Uterus (tissue), 4 donors: ENCODE data around the gene RNGTT. TPM values are rescaled to one million over a fixed set of nuclear protein-coding genes. Genes with fewer than 3 reads are reported as not detected.

ENCODE experiments used
- DNase-seq, 2 donors: peaks; one replicate each; pipeline ENCODE4 v3.0.0-alpha.2; 2019 to 2020
- H3K27ac ChIP-seq, 2 donors: fragments of 200-600 bp; sonication (generic); 1 replicate in 1 of 2; 2 replicates in 1 of 2; pipeline ENCODE4 v1.5.1; 2016 to 2018
- H3K27me3 ChIP-seq, 2 donors: fragments of 200-600 bp; sonication (generic); one replicate each; pipeline ENCODE4 v1.5.1; 2018 to 2019; ENCODE audit warnings: control low read depth in 1 of 2
- H3K36me3 ChIP-seq, 2 donors: fragments of 200-600 bp; sonication (generic); one replicate each; pipeline ENCODE4 v1.5.1; 2019; ENCODE audit warnings: control low read depth in 1 of 2
- H3K4me1 ChIP-seq, 2 donors: fragments of 200-600 bp; sonication (generic); one replicate each; pipeline ENCODE4 v1.5.1; 2018 to 2019; ENCODE audit warnings: control low read depth in 1 of 2
- H3K4me3 ChIP-seq, 2 donors: fragments of 200-600 bp; sonication (generic); 1 replicate in 1 of 2; 2 replicates in 1 of 2; pipeline ENCODE4 v1.5.1; 2018 to 2019; ENCODE audit warnings: mild to moderate bottlenecking in 1 of 2
- H3K9me3 ChIP-seq, 2 donors: fragments of 200-600 bp; sonication (generic); one replicate each; pipeline ENCODE4 v1.5.1; 2019; ENCODE audit warnings: control low read depth in 1 of 2
- CTCF ChIP-seq, 4 experiments: fragments of 200-600 bp in 2 of 4; fragments of 450-650 bp in 2 of 4; sonication (generic) in 2 of 4; IDR thresholded peaks; one replicate each; pipeline ENCODE4 v1.5.1; 2016 to 2019; ENCODE audit warnings: antibody characterized with exemption in 4 of 4, mild to moderate bottlenecking in 2 of 4, moderate library complexity in 1 of 4
- POLR2A ChIP-seq, 2 donors: fragments of 450-650 bp; IDR thresholded peaks; one replicate each; pipeline ENCODE4 v1.6.1; 2016; ENCODE audit warnings: antibody characterized with exemption in 2 of 2, mild to moderate bottlenecking in 1 of 2, moderate library complexity in 1 of 2
- intact Hi-C: fragments of 100-400 bp; cut with DNase I; formaldehyde crosslinking; loops from one replicate; pipeline ENCODE4 v1.15.1; 2023; ENCODE audit warnings: low total_unique reads
- total RNA-seq, 4 donors: library from RNA; depleted of rRNA in 3 of 4; stranded (reverse); fragments of >200 nt in 3 of 4; gene quantifications; one replicate each; pipeline versions ENCODE4 v1.1.0 to v1.2.4, GENCODE V29; 2014 to 2023
- donor health status: DM: yes; HTN: yes; CAD: no.

Gene RNGTT
- total RNA-seq, 4 donors from 2014 or later = 7.4 to 45.7 (median 16.1) TPM

GRCh38 chr6:88810701-88811100, 152.7 kb downstream of the RNGTT start:
- Histone ChIP-seq H3K9me3 (no peaks in the 10 kb centered on the region), H3K36me3 (no peaks in the 10 kb centered on the region), H3K4me1 (no peaks in the 10 kb centered on the region), H3K27me3 (no peaks in the 10 kb centered on the region), H3K4me3 (no peak overlapping the region), H3K27ac (no peak overlapping the region)
- TF ChIP-seq CTCF (IDR thresholded peaks at IDR 0.05) (no peak), POLR2A (IDR thresholded peaks at IDR 0.05) (no peak)
- DNase-seq = no peak
- intact Hi-C loops = no loop called here

GRCh38 chr6:88810089-88810488, 153.3 kb downstream of the RNGTT start:
- Histone ChIP-seq H3K27ac (no peak overlapping the region), H3K4me3 (no peak overlapping the region), H3K27me3 (no peaks in the 10 kb centered on the region), H3K4me1 (no peaks in the 10 kb centered on the region), H3K9me3 (no peaks in the 10 kb centered on the region), H3K36me3 (no peaks in the 10 kb centered on the region)
- intact Hi-C loops = no loop called here
- DNase-seq = no peak
- TF ChIP-seq CTCF (IDR thresholded peaks at IDR 0.05) (no peak), POLR2A (IDR thresholded peaks at IDR 0.05) (no peak)

- H3K36me3 ChIP-seq = no peaks in the 10 kb centered on the region
- H3K27me3 ChIP-seq = no peaks in the 10 kb centered on the region
- intact Hi-C loops = no loop called here
- no peak overlapping the region for H3K27ac ChIP-seq
- H3K4me3 ChIP-seq = no peak overlapping the region
- H3K9me3 ChIP-seq = no peaks in the 10 kb centered on the region
- no peaks in the 10 kb centered on the region for H3K4me1 ChIP-seq
- TF ChIP-seq CTCF (IDR thresholded peaks at IDR 0.05) = no peak
- TF ChIP-seq POLR2A (IDR thresholded peaks at IDR 0.05) = no peak
- no peak for DNase-seq
Measured at GRCh38 chr6:88808381-88808780, 155.0 kb downstream of the RNGTT start.

GRCh38 chr6:88807622-88808021, 155.8 kb downstream of the RNGTT start:
- no peak for DNase-seq
- intact Hi-C loops = no loop called here

GRCh38 chr6:88806728-88807127, 156.7 kb downstream of the RNGTT start:
- H3K4me3 ChIP-seq = no peak overlapping the region
- no peaks in the 10 kb centered on the region for H3K9me3 ChIP-seq
- intact Hi-C loops = no loop called here
- DNase-seq = no peak
- no peaks in the 10 kb centered on the region for H3K36me3 ChIP-seq
- H3K27ac ChIP-seq = no peak overlapping the region
- H3K27me3 ChIP-seq = no peaks in the 10 kb centered on the region
- TF ChIP-seq POLR2A (IDR thresholded peaks at IDR 0.05) (no peak), CTCF (IDR thresholded peaks at IDR 0.05) (no peak)
- no peaks in the 10 kb centered on the region for H3K4me1 ChIP-seq

More at GRCh38 chr6:88807622-88808021, 155.8 kb downstream of the RNGTT start:
- H3K4me3 ChIP-seq = no peak overlapping the region
- no peaks in the 10 kb centered on the region for H3K36me3 ChIP-seq
- no peak overlapping the region for H3K27ac ChIP-seq
- H3K9me3 ChIP-seq = no peaks in the 10 kb centered on the region
- no peaks in the 10 kb centered on the region for H3K4me1 ChIP-seq
- TF ChIP-seq CTCF (IDR thresholded peaks at IDR 0.05) = no peak
- no peaks in the 10 kb centered on the region for H3K27me3 ChIP-seq
